DMS153 treated with DMSO at 0.1 percent for 48 hours (cell line): ENCODE measurements around the gene TLE1.

Experiments used
- DNase-seq: peaks from one replicate; lab custom pipeline; 2025; ENCODE audit not compliant: unreplicated experiment; lab: John Stamatoyannopoulos, UW

The TLE1 gene

GRCh38 chr9:81584099-81584498, 105.2 kb downstream of the TLE1 start:
- no peak for DNase-seq

GRCh38 chr9:81581986-81582385, 107.4 kb downstream of the TLE1 start:
- no peak for DNase-seq

- no peak for DNase-seq
Observed at GRCh38 chr9:81579381-81579780, 110.0 kb downstream of the TLE1 start.

- DNase-seq = no peak
Observed at GRCh38 chr9:81578606-81579005, 110.7 kb downstream of the TLE1 start.

GRCh38 chr9:81575956-81576355, 113.4 kb downstream of the TLE1 start:
- DNase-seq = no peak

GRCh38 chr9:81574405-81574804, 114.9 kb downstream of the TLE1 start:
- DNase-seq = no peak

GRCh38 chr9:81573415-81574321, 115.7 kb downstream of the TLE1 start:
- DNase-seq = no peak

GRCh38 chr9:81570083-81570482, 119.3 kb downstream of the TLE1 start:
- DNase-seq = no peak

- no peak for DNase-seq
Observed at GRCh38 chr9:81566074-81566698, 123.2 kb downstream of the TLE1 start.

GRCh38 chr9:81565609-81566008, 123.7 kb downstream of the TLE1 start:
- DNase-seq = no peak

GRCh38 chr9:81565144-81565543, 124.2 kb downstream of the TLE1 start:
- no peak for DNase-seq

GRCh38 chr9:81564632-81565031, 124.7 kb downstream of the TLE1 start:
- DNase-seq = no peak

GRCh38 chr9:81563739-81564138, 125.6 kb downstream of the TLE1 start:
- DNase-seq = no peak

GRCh38 chr9:81563020-81563407, 126.3 kb downstream of the TLE1 start:
- no peak for DNase-seq

- no peak for DNase-seq
Observed at GRCh38 chr9:81562231-81563019, 126.9 kb downstream of the TLE1 start.

GRCh38 chr9:81560851-81561732, 128.3 kb downstream of the TLE1 start:
- no peak for DNase-seq

GRCh38 chr9:81559709-81560108, 129.6 kb downstream of the TLE1 start:
- DNase-seq = no peak

GRCh38 chr9:81559197-81559596, 130.2 kb downstream of the TLE1 start:
- no peak for DNase-seq

- no peak for DNase-seq
Observed at GRCh38 chr9:81558091-81558830, 131.1 kb downstream of the TLE1 start.
